Ascending aorta (tissue), 2 donors: Measurements from ENCODE around the gene CEP85L. TPM values are rescaled to one million over a fixed set of nuclear protein-coding genes. Genes with fewer than 3 reads are reported as not detected.

ENCODE experiments used
- DNase-seq, 2 donors: peaks; one replicate each; pipeline ENCODE4 v3.0.0-alpha.2; 2019; ENCODE audit warnings: low spot score in 2 of 2
- H3K27ac ChIP-seq, 2 donors: fragments of 200-600 bp; sonication (generic); one replicate each; pipeline ENCODE4 v1.5.1; 2016 to 2017; ENCODE audit warnings: mild to moderate bottlenecking in 1 of 2
- H3K27me3 ChIP-seq: fragments of 200-600 bp; sonication (generic); one replicate; pipeline ENCODE4 v1.5.1; 2017
- H3K36me3 ChIP-seq, 2 donors: fragments of 200-600 bp; sonication (generic); one replicate each; pipeline ENCODE4 v1.5.1; 2016
- H3K4me1 ChIP-seq, 2 donors: fragments of 200-600 bp; sonication (generic); one replicate each; pipeline ENCODE4 v1.5.1; 2016 to 2017; ENCODE audit warnings: mild to moderate bottlenecking in 1 of 2
- H3K4me3 ChIP-seq, 2 donors: fragments of 200-600 bp; sonication (generic); one replicate each; pipeline ENCODE4 v1.5.1; 2016 to 2017; ENCODE audit warnings: mild to moderate bottlenecking in 1 of 2
- H3K9me3 ChIP-seq, 2 donors: fragments of 200-600 bp; sonication (generic); one replicate each; pipeline ENCODE4 v1.5.1; 2016
- CTCF ChIP-seq, 3 experiments: fragments of 200-600 bp in 2 of 3; fragments of 450-650 bp in 1 of 3; sonication (generic) in 2 of 3; IDR thresholded peaks; one replicate each; pipeline ENCODE4 v1.5.1; 2016 to 2019; ENCODE audit warnings: antibody characterized with exemption in 3 of 3, mild to moderate bottlenecking in 1 of 3, moderate library complexity in 1 of 3
- intact Hi-C: fragments of 100-400 bp; cut with DNase I; formaldehyde crosslinking; loops from one replicate; pipeline ENCODE4 v1.15.1; 2023
- total RNA-seq: library from RNA; depleted of rRNA; stranded (reverse); fragments of >200 nt; gene quantifications from one replicate; pipeline ENCODE4 v1.1.0, GENCODE V29; 2016

The CEP85L gene
- total RNA-seq, 1 donor from 2014 or later, result 15.0 TPM

- Histone ChIP-seq H3K27ac (peak overlapping the region in 1 of 2 donors; percentile 47), H3K36me3 (no peaks in the 10 kb centered on the region), H3K4me3 (peak overlapping the region in 1 of 2 donors; percentile 22), H3K9me3 (no peaks in the 10 kb centered on the region), H3K27me3 (no peaks in the 10 kb centered on the region), H3K4me1 (peaks cover 0 to 8% of the 10 kb centered on the region in 2 donors)
- TF ChIP-seq CTCF (IDR thresholded peaks at IDR 0.05), result no peak
- no peak for DNase-seq
- intact Hi-C loops, result loop anchor here (2.0 to 5.0 kb wide), 2 partner anchors 39 to 290 kb away; no protein-coding TSS in a partner anchor
Measured at GRCh38 chr6:118511930-118512715, 139.3 kb downstream of the CEP85L start.

DNA sequence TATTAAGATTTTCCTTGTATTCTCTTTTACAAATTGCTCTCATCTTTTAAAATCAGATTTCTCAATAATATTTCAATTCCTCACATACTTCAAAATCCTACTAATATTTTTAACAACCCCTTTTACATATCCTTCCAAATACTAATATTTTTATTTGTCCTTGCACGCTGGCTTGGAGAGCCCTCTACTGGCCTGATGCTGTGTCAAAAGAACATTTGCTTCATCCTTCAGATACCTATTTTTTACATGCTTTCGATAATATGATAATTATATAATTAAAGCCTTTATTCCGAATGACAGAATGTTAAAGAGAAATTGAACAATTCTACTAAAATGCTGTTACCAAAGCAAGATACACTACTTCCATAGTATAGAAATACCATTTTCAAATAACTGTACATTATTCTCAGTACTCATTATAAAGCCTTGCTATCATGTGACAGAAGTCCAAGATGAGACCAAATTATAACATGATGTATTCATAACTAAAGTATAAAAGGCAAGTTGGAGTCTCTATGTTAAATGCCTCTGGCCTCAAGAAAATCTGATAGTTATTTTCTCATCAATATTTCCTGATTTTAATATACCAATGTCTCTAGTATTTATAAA, 142.3 kb downstream of the CEP85L start:
- H3K27ac ChIP-seq, result no peak overlapping the region
- peak in 1 of 2 donors; percentile 74 for DNase-seq
- intact Hi-C loops, result loop anchor here (1.0 to 2.0 kb wide), 2 partner anchors 72 to 225 kb away; no protein-coding TSS in a partner anchor
- peaks cover 0 to 12% of the 10 kb centered on the region in 2 donors for H3K4me1 ChIP-seq
- peak; percentile 57 to 78 (median 66) for TF ChIP-seq CTCF (IDR thresholded peaks at IDR 0.05)
- H3K36me3 ChIP-seq, result no peaks in the 10 kb centered on the region
- no peaks in the 10 kb centered on the region for H3K9me3 ChIP-seq
- H3K27me3 ChIP-seq, result no peaks in the 10 kb centered on the region
- no peak overlapping the region for H3K4me3 ChIP-seq

- no peaks in the 10 kb centered on the region for H3K9me3 ChIP-seq
- H3K36me3 ChIP-seq, result no peaks in the 10 kb centered on the region
- intact Hi-C loops, result loop anchor here (2.0 kb wide), 1 partner anchor 73 kb away; no protein-coding TSS in a partner anchor
- H3K27ac ChIP-seq, result no peak overlapping the region
- no peaks in the 10 kb centered on the region for H3K27me3 ChIP-seq
- H3K4me3 ChIP-seq, result no peak overlapping the region
- no peak for TF ChIP-seq CTCF (IDR thresholded peaks at IDR 0.05)
- peaks cover 0 to 12% of the 10 kb centered on the region in 2 donors for H3K4me1 ChIP-seq
- no peak for DNase-seq
Measured at GRCh38 chr6:118507636-118508035, 143.8 kb downstream of the CEP85L start.

DNA sequence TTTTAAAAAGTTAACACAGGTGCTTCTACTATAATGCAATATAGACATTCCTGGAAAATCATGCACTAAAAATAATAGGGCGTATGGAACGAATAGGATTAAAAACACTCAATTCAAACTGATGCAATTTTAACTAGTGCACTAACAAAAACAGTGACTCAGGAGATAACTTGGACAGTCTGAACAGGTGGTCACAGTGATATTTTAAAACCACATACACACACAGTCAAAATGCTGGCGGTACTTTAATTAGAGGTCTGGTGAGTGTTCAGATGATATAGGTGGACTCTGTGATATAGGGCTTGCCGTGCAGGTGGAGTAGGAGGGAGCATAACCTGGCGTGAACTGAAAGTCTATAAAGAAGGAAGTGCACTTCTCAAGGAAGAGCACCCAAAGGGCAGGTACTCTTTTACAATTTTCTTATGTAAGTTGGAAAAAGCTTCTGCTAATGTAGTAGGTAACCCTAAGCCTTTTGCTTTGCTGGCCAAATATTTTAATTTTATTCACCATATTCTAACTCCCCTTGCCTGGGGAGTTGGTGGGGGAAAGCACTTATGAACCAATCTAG, 145.2 kb downstream of the CEP85L start:
- Histone ChIP-seq H3K27me3 (no peaks in the 10 kb centered on the region), H3K36me3 (no peaks in the 10 kb centered on the region), H3K4me3 (no peak overlapping the region), H3K9me3 (no peaks in the 10 kb centered on the region), H3K4me1 (peaks cover 0 to 7% of the 10 kb centered on the region in 2 donors), H3K27ac (peak overlapping the region; percentile 42 to 50)
- no peak for DNase-seq
- TF ChIP-seq CTCF (IDR thresholded peaks at IDR 0.05), result no peak
- intact Hi-C loops, result no loop called here

DNA sequence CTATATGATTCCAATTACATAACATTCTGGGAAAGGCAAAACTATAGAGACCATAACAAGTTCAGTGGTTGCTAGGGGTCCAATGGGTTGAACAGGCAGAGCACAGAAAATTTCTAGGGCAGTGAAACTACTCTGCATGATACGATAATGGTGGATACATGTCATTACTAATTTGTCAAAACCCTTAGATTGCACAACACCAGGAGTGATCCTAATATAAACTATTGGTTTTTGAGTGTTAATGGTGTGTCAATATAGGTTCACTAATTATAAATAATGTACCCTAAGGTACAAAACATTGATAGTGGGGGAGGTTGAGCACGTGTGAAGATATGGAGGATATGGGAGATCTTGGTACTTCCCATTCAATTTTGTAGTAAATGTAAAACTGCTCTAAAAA, 145.7 kb downstream of the CEP85L start:
- peaks cover 0 to 7% of the 10 kb centered on the region in 2 donors for H3K4me1 ChIP-seq
- H3K27ac ChIP-seq, result no peak overlapping the region
- no peaks in the 10 kb centered on the region for H3K9me3 ChIP-seq
- intact Hi-C loops, result no loop called here
- no peak for TF ChIP-seq CTCF (IDR thresholded peaks at IDR 0.05)
- H3K36me3 ChIP-seq, result no peaks in the 10 kb centered on the region
- no peaks in the 10 kb centered on the region for H3K27me3 ChIP-seq
- DNase-seq, result no peak
- no peak overlapping the region for H3K4me3 ChIP-seq
